Activated gamma-delta T cell treated with Interleukin-2 at 50 U/mL for 16 hours (primary cell): ENCODE data around the gene CPNE7.

Experiments
- DNase-seq: peaks from one replicate; pipeline ENCODE4 v3.0.0-alpha.2; 2020

CPNE7 gene

GRCh38 chr16:89605186-89605970 is 29.8 kb downstream of the CPNE7 start:
- no peak for DNase-seq

- DNase-seq: no peak
Observed at GRCh38 chr16:89606006-89606405, 30.4 kb downstream of the CPNE7 start.

- DNase-seq: no peak
Observed at GRCh38 chr16:89607453-89607852, 31.9 kb downstream of the CPNE7 start.

- no peak for DNase-seq
Observed at GRCh38 chr16:89607937-89608740, 32.6 kb downstream of the CPNE7 start.

GRCh38 chr16:89610108-89610453 is 34.5 kb downstream of the CPNE7 start:
- DNase-seq: no peak

GRCh38 chr16:89612415-89613166 is 37.0 kb downstream of the CPNE7 start:
- no peak for DNase-seq

- no peak for DNase-seq
Observed at GRCh38 chr16:89613231-89613953, 37.8 kb downstream of the CPNE7 start, which contains the start of gene DPEP1. TSS of gene DPEP1 (plus strand) at chr16:89613642. CDS start at chr16:89630411, 16,769 bp downstream.

GRCh38 chr16:89613954-89614459 is 38.4 kb downstream of the CPNE7 start:
- DNase-seq: no peak

GRCh38 chr16:89615176-89615575 is 39.6 kb downstream of the CPNE7 start:
- DNase-seq: no peak

- DNase-seq: peak; percentile 40
Observed at GRCh38 chr16:89615596-89616090, 40.1 kb downstream of the CPNE7 start.

- peak; percentile 36 for DNase-seq
Observed at GRCh38 chr16:89616623-89617022, 41.1 kb downstream of the CPNE7 start.

- DNase-seq: no peak
Observed at GRCh38 chr16:89617036-89617435, 41.5 kb downstream of the CPNE7 start.

- no peak for DNase-seq
Observed at GRCh38 chr16:89618109-89618998, 42.8 kb downstream of the CPNE7 start.

GRCh38 chr16:89619840-89620239 is 44.3 kb downstream of the CPNE7 start:
- no peak for DNase-seq

- DNase-seq: no peak
Observed at GRCh38 chr16:89620406-89620841, 44.9 kb downstream of the CPNE7 start.

GRCh38 chr16:89621136-89621697 is 45.7 kb downstream of the CPNE7 start:
- DNase-seq: no peak

- DNase-seq: no peak
Observed at GRCh38 chr16:89621698-89622409, 46.3 kb downstream of the CPNE7 start.

GRCh38 chr16:89623511-89624261 is 48.1 kb downstream of the CPNE7 start:
- no peak for DNase-seq
